Kasumi-1 (cell line): ENCODE measurements around the gene OR2B6.
"Not testable (repeated sequence)": the region's sequence is repeated elsewhere in the genome, so short reads cannot be mapped to it uniquely, and the experiment has no call there.

ENCODE experiments used
- DNase-seq, 2 experiments: peaks; one replicate each; lab custom pipeline; 2025; lab: John Stamatoyannopoulos, UW

The OR2B6 gene

DNA sequence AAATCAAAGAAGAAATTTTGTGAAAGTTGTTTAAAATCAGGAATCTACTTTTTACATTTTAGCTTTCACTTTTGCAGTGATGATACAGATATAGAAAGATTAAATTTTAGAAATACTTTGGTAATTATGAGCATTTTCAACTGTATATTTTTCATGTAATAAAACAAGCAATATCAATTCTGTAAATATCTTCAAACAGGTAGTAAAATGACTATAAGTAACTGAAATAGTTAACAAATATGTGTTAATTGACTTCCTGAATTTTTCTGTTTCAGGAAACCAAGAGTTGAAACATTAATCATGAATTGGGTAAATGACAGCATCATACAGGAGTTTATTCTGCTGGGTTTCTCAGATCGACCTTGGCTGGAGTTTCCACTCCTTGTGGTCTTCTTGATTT is at the start of gene OR2B6:
TSS of gene OR2B6 (plus strand) at position 301 of the 400 bp plus-strand sequence. CDS start at position 301, 0 bp downstream.
- no peak for DNase-seq

DNA sequence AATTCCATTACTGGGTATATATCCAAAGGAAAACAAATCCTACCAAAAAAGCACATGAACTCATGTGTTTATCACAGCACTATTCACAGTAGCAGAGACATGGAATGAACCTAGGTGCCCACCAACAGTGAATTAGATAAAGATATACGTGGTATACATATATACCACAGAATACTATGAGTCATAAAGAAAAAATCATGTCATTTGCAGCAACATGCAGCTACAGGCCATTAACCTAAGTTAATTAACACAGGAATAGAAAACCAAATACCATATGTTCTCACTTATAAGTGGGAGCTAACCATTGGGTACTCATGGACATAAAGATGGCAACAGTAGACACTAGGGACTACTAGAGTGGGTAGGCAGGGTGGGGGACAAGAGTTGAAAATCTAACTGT is 49.0 kb upstream of the OR2B6 start:
- DNase-seq: no peak

DNA sequence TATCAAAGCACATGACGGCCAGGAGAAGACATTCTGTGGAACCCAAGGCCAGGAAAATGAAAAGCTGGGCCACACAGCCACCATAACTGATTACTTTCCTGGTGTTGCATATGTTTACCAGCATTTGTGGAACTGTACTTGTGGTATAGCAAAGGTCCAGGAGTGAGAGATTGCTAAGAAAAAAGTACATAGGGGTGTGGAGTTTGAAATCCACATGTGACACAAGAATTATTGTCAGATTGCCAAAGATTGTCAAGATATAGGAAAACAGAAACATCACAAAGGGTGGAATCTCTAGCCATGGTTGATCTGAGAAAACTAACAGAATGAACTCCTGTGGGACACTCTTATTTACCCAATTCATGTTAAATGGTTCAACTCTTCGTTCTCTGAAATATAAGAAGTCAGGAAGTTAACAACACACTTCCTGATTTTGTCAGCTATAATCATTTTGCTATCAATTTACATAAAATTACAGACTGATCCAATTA is 45.0 kb upstream of the OR2B6 start, which contains the start of gene OR2B2:
TSS of gene OR2B2 (minus strand) at position 441 of the 491 bp plus-strand sequence. CDS start at position 364, 77 bp downstream.
- no peak for DNase-seq

- DNase-seq: no peak
Measured at GRCh38 chr6:27922949-27923348, 34.1 kb upstream of the OR2B6 start.

DNA sequence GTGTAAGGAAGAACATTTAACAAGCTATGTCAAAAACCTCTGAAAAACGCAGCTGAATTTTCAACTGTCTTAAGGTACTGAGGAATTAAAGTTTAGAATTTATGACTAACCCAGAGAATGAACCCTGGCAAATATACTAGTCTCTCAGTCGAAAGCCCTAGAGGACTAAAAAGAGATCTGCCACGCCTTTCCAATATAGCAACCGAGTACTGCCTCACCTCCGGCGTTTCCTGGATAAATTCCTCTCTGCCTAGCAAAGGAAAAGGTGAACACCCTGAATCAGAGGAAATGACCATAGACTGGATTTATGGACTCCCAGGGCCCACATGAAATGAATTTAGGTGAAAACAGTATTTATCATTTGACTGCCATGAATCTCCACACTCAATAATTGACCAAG is 32.9 kb upstream of the OR2B6 start:
- DNase-seq: no peak

DNA sequence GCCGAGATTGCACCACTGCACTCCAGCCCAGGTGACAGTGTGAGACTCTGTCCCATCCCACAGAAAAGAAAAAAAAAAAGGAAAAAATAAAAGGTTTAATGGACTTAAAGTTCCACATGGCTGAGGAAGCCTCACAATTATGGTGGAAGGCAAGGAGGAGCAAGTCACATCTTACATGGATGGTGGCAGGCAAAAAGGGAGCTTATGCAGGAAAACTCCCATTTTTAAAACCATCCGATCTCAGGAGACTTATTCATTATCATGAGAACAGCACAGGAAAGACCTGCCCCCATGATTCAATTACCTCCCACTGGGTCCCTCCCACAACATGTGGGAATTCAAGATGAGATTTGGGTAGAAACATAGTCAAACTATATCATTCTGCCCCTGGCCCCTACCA is 29.0 kb upstream of the OR2B6 start:
- not testable (repeated sequence) for DNase-seq

DNA sequence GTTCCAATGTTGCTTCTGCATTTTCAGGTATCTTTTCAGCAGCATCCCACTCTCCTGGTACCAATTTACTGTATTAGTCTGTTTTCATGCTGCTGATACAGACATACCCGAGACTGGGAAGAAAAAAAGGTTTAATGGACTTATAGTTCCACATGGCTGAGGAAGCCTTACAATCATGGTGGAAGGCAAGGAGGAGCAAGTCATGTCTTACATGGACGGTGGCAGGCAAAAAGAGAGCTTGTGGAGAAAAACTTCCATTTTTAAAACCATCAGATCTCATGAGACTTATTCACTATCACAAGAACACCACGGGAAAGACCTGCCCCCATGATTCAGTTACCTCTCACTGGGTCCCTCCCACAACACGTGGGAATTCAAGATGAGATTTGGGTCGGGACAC is 27.1 kb upstream of the OR2B6 start:
- DNase-seq: not testable (repeated sequence)

GRCh38 chr6:27931209-27931608 is 25.8 kb upstream of the OR2B6 start:
- no peak for DNase-seq

- peak in 1 of 2 experiments; percentile 17 for DNase-seq
Measured at GRCh38 chr6:27940766-27941165, 16.3 kb upstream of the OR2B6 start.

- DNase-seq: not testable (repeated sequence)
Measured at GRCh38 chr6:27943072-27943471, 14.0 kb upstream of the OR2B6 start.

DNA sequence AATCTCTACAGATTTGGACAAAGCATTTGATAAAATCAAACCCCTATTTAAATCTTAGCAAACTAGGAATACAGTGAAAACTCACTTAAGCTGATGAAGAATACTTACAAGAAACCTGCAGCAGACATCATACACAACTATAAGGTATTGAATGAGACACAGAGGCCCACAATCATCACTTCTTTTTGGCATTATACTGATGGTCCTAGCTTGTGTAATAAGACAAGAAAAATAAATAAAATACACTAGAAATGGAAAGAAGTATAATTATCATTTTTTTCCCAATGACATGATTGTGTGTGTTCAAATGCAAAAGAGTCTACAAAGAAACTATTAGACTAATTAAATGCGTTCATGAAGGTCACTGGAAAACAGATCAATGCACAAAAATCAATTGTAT is 8.8 kb upstream of the OR2B6 start:
- DNase-seq: no peak

GRCh38 chr6:27951040-27951439 is 6.0 kb upstream of the OR2B6 start:
- DNase-seq: no peak

DNA sequence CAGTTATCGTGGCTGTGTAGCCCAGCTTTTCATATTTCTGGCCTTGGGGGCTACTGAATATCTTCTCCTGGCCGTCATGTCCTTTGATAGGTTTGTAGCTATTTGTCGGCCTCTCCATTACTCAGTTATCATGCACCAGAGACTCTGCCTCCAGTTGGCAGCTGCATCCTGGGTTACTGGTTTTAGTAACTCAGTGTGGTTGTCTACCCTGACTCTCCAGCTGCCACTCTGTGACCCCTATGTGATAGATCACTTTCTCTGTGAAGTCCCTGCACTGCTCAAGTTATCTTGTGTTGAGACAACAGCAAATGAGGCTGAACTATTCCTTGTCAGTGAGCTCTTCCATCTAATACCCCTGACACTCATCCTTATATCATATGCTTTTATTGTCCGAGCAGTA is 475 bp downstream of the OR2B6 start:
- no peak for DNase-seq

- no peak for DNase-seq
Measured at GRCh38 chr6:27962506-27962905, 5.5 kb downstream of the OR2B6 start.

- DNase-seq: no peak
Measured at GRCh38 chr6:27966044-27966443, 9.0 kb downstream of the OR2B6 start.

DNA sequence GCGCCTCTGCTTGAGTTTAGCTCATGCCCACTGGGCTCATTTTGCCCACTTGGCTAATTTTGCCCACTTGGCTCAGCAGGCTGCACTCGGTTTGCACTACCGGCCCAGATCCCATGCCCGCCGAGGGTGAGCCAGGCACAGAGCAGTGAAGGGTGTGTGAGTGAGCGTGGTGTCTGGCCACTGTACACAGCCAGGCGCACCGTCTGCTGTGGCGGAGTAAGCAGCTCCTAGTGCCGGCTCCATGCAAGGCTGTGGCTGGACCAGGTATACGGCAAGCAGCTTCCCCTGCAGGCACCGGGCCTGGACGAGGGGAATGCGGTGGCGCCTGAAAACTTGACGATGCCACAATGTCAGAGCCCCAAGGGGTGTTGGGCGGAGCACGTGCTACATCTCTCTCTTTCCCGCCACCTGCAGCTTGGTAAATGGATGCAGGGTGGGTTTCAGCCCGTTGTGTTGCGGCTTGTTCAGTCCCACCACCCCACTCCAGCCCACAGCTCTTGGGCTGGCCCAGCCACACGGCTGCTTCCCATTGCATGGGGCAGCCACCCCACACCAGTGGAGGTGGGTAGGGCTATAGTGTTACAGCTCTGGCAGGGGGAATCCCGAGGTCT is 9.9 kb downstream of the OR2B6 start:
- DNase-seq: no peak

DNA sequence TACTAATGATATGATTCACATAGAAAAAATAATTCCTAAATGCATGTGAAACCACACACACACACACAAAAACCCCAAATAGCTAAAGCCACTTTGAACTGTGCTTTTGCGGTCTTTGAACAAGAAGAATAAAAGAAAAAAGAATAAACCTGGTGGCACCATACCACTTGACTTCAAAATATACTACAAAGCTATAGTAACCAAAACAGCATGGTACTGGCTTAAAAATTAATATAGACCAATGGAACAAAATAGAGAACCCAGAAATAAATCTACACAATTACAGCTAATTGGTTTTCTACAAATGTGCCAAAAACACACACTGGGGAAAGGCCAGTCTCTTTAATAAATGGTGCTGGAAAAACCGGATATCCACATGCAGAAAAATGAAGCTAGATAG is 13.4 kb downstream of the OR2B6 start:
- no peak for DNase-seq

GRCh38 chr6:27972750-27973149 is 15.7 kb downstream of the OR2B6 start:
- no peak for DNase-seq

- DNase-seq: no peak
Measured at GRCh38 chr6:27977387-27977786, 20.3 kb downstream of the OR2B6 start.

DNA sequence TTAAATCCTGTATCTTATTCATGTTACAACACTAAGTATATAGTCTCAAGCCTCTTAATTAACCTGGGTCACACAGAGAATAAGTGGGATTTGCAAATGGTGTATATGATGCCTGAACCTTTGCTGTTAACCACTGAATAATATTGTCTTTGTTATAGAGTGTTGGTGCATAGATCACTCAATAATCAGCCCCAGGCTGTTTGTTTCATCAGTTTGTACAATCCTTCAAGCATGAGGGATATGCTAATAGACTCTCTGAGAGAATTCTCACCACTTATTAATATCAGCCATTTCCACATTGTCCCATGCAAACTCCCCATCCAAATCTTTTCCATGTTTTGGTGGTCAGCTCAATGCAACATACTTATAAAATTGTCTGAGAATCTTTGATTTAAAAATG is 21.7 kb downstream of the OR2B6 start:
- no peak for DNase-seq

GRCh38 chr6:27980111-27980510 is 23.1 kb downstream of the OR2B6 start:
- no peak for DNase-seq

- no peak for DNase-seq
Measured at GRCh38 chr6:27986928-27987725, 30.1 kb downstream of the OR2B6 start.

DNA sequence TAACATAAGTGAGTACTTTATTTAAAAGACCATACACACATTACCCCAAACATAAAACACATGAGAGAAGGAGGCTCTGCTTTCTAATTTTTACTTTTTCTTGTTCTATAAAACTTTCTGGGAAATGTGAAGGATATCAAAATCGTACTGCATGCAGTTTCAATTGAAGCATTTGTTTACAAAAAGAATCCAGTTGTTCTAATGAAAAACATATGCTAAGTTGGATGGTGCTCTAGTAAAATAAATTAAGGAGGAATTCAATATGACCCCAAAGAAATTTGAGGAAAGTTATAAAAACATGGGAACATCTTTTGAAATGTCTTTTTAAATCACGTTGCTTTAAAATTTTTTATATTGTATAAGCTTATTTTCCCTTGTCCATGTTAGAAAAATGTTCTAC is 37.6 kb downstream of the OR2B6 start:
- DNase-seq: no peak
